ENCODE results near the gene EVI2A.
A peak's percentile ranks its signal among the peaks of the same experiment; 100 is the strongest.
"Not testable (repeated sequence)": the region's sequence is repeated elsewhere in the genome, so short reads cannot be mapped to it uniquely, and the experiment has no call there.

The EVI2A gene

DNA sequence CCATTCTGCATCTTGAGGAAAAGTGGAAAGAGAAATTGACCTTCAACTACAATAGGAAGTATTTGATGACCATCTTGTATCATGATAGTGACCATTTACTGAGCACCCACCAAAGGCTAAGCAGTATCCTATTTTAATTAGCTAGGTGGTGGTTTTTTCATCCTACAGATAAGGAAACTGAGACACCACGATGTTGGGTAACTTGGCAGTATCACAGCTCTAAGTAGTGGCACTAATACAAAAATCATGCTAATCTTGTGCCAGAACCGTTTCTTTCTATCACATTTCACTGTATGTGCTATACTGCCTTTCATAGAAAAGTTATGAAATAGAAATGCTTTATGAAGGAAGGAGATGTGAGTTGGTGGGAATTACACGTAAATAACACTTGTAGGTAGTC, 9.9 kb downstream of the EVI2A start:
- DNase-seq: no peak

- no peak for DNase-seq
Measured at GRCh38 chr17:31310886-31311285, 10.5 kb downstream of the EVI2A start.

DNA sequence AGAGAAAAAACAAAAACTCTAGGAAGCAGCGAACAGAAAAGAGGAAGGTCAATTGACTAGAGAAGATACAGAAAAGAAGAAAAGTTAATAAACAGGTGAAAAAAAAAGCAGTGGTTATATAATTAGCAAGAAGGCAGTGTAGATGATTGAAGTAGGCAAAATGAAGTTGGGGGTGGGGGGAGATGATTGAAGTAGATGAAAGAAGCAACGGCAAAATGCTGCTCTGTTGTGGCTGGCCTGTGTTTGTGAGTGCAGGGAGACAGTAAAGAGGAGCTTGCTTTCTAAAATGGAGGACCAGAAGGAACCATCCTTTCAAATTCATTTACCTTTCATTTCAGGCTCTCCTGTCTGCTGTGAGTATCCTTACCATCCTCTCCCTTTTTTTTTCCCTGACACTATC, 11.2 kb downstream of the EVI2A start:
- peak in 1 of 2 donors; percentile 7 for DNase-seq

- peak in 1 of 2 donors; percentile 6 for DNase-seq
Measured at GRCh38 chr17:31309556-31309955, 11.9 kb downstream of the EVI2A start.

DNA sequence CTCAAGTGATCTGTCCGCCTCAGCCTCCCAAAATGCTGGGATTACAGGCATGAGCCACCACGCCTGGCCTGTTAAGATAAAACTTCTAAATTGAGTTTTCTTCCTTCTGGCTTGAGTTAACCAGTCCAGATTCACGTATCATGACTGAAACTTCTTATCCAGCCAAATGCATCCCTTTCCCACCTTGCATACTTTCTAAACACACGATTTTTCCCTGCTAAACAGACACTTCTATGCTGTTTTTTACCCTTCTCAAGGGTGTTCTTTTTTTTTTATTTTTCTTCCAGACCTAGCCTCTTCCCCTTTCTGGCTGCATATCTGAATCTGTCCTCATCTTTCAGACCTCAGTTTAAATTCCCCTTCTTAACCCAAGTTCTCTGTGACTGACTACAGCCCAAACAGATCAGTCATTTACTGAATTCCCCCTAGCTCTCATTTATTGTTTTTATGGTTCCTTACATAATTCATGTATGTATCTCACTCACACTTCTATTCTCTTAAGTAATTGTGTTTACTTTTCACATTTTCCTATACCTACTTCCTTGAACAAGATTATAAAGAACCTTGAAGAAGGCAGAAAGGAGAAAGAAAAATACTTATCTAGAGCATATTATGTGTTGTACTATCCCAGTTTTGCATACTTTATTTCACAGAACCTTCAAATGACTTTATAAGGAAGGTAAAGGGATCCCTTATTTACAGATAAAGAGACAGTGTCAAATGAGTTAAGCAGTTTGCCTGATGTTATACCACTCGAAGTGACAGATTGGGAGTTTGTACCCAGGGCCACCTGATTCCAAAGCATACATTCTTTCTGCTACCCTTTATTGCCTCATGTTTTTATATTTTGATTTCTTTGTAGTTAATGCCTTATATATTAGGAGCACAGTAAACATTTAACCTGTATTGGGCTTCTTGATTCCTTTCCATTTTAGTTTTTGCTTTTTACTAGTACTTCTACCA, 12.8 kb downstream of the EVI2A start:
- DNase-seq: no peak

DNA sequence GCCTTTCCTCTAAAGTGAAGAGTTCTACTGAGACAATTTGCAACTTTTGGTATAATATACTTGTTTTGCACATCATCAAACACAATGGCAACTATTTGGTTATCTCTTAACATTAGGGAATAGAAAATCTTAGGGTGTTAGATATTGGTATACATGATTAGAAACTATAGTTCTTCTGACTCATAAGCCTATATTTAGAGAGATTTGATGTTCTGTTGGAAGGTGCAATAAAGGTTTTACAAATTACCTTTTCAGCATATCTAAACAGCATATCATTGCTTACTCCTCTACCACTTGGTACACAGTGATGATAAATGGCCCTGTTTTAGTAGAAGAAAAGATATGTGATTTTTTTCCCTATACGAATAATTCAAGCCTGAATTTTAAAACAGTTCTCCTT, 13.8 kb downstream of the EVI2A start:
- no peak for DNase-seq

GRCh38 chr17:31299624-31300023, 21.8 kb downstream of the EVI2A start:
- no peak for DNase-seq

DNA sequence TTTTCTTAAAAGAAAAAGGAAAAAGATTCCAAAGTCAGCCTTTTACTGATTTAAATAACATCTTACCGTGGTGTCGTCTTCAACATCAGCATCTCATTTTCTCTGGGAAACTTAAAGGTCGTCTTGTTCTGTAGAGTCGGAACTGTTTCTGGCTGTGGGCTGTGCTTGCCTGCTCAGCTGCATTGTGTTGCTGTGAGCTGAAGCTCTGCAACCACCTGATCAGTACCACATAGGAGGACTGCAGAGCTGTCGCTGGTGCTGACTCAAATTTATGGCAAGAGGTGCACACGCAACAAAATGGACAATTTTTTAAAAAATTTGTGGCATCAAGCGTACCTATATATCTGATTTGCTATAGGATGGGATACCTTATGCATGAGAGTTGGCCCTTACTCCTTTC, 24.3 kb downstream of the EVI2A start, which contains the start of gene OMG:
Gene OMG (minus strand): TSS at position 150 of the 400 bp plus-strand sequence. CDS start 908 bp downstream, outside the sequence.
- peak; percentile 67 to 86 for DNase-seq

- peak in 1 of 2 donors; percentile 90 for DNase-seq
Measured at GRCh38 chr17:31296142-31296541, 25.3 kb downstream of the EVI2A start.

- DNase-seq: no peak
Measured at GRCh38 chr17:31295489-31295871, 25.9 kb downstream of the EVI2A start.

DNA sequence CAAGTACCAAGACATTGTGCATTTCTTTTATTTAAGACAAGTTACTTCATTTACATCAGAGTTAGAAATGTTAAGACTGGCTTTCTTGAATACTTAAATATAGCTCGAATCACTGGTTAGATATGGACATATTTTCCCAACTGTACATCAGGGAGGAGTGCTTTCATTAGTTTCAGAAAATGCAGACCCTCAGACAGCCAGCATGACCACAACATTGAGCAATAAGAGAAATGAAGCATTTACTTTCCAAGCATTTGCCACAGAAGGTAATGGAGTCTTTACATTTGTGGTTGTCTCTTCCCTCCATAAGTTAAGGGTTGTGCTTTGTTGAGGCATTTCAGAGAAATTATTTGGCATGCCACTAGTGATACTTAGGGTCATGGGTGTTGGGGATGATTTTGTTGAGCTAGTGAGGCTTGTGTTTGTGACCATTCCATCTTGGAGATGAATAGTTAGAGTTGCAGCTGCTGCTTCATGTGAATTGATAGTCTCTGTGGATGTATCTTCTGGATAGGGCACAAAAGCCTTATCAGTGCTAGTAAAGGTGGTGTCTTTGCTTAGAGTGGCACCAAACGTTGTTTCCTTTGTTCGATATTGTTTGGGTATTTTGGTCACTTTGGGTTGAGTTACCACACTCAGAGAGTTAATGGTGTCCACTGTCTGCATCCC, 26.5 kb downstream of the EVI2A start:
- no peak for DNase-seq

- DNase-seq: peak in 1 of 2 donors; percentile 56
Measured at GRCh38 chr17:31294231-31294630, 27.2 kb downstream of the EVI2A start.

DNA sequence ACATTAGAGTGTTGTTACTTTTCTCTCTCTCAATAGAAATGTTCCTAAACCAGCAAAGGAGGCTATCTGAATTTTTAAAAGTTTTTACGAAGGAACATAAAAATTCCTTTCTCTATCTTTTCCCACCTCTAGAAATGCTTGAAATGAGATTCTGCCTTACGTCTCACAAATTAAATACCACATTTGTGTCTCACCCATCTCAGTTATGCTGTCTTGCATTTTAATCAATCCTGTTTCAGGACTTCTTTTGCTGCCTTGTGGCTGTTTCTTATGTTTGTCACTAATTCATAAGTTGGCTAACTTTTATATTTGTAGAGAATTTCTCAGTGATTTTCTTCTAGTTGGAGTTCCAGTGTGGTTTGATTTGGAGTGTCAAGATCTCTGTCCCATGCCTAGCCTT, 27.8 kb downstream of the EVI2A start:
- DNase-seq: no peak

DNA sequence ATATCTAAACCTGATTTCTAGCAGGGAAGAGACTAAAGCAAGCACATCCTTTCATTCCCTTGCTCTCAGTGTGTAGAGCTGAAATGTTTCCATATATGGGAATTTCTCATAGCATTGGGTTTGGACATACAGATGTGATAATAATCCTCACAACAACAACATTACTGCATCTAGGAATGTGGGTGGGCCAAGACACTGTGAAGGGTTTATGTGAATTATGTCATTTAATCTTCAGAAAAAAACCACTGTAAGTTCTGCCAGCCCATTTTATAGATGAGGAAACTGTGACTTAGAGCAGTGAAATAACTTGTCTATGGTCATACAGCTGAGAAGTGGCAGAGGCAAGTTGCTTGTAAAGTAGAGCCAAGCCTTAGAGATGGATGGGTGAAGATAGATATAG, 29.6 kb downstream of the EVI2A start:
- DNase-seq: no peak

GRCh38 chr17:31289790-31290189, 31.6 kb downstream of the EVI2A start:
- DNase-seq: no peak

DNA sequence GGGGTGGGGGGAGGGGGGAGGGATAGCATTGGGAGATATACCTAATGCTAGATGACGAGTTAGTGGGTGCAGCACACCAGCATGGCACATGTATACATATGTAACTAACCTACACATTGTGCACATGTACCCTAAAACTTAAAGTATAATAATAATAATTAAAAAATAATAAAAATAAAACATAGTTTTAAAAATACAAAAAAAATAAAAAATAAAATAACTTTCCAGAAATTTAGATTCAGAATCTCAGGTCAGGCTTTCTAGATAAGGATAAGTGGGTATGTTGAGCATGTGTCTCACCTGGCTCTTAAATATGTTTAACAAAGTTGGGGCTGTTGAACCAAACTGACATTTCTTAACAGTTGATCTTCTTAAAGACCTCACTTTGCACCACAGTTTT, 33.5 kb downstream of the EVI2A start:
- DNase-seq: not testable (repeated sequence)

DNA sequence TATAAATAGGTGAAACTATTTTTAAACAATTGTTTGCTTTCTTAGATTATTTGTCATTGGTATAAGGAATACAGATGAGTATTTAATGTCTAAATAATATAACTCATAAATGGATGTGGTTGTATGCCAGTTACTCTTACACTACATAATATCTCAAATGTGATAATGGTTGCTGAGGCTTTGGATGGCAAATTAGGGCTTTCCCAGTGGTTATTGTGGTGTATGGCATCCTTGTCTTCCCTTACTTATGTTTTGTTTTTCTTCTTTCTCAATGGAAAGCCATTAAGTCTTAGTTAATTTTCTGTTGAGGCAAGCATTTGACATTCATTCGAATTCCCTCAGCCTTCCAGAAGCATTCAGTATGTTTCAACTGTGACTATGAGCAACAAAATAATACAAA, 34.8 kb downstream of the EVI2A start:
- no peak for DNase-seq

DNA sequence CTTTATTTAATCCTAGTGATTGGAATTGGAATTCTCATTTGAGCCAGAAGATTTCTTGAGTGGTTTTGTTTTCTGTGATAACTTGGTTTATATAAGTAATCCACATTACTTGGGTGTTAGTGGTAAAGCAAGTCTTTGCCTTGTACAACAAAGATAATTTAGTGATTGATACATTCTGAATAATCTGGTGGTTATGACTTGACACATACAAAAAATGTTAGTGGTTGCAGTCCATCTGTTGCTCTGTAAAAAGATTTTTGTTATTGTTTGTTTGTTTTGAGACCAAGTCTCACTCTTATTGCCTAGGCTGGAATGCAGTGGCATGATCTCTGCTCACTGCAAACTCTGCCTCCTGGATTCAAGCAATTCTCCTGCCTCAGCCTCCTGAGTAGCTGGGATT, 37.6 kb downstream of the EVI2A start:
- DNase-seq: no peak

- DNase-seq: no peak
Measured at GRCh38 chr17:31281061-31281460, 40.4 kb downstream of the EVI2A start.

DNA sequence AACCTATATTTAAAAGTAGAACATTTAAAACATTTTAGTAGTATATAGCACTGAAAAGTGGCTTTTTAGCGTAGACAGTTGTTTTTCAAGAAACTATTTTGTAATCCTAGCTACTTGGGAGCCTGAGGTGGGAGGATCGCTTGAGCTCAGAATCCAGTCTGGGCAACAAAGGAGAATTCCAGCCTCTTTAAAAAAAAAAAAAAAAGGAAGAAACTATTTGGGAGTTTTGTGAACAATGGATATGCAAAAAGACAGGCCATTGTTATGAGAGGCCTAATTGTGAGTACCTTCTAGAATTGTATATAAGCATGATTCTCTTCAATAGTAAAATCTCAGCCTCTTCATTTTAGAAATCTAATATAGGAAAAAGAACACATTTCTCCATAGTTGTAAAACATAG, 42.0 kb downstream of the EVI2A start:
- DNase-seq: no peak

- DNase-seq: no peak
Measured at GRCh38 chr17:31275116-31275515, 46.3 kb downstream of the EVI2A start.

DNA sequence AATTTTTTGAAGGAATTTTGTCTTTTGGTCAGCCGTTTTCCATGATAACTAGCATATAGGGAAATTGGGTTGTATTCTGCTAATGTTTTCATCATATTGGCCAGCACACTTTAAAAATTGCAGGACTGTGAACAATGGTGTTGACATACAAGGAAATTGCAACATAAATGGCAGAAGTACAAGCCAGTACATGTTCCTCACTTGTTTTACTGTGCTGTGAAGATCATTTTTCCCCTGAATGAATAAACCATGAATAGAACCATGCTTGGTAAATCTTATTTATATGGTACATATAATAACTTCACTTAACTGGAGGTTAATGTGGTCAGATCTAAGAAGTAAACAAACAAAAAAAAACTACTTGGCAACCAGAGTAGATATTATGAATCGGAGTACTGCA, 47.2 kb downstream of the EVI2A start:
- DNase-seq: no peak

- no peak for DNase-seq
Measured at GRCh38 chr17:31273516-31273915, 47.9 kb downstream of the EVI2A start.

DNA sequence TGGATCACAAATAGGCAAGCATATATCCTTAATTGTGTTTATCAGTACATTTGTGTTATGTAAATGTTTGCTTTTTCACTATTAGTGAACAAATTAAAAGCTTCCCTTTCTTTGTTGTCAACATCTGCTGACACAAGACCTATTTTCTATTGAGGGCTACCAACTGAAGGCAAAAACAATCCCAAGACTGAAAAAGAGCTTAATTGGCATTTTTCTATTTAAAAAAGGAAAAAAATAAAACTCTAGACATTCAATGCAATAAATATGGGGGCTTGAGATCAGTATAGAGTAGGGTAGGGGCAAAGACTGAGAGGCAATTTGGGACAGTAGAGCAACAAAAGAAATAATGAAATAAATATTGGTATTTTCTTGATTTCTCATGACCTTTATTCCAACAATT, 48.6 kb downstream of the EVI2A start:
- DNase-seq: no peak

Data from hippocampal formation (tissue), 2 donors.